HepG2 (cell line): ENCODE measurements around the gene CCDC50. TPM values are rescaled to one million over a fixed set of nuclear protein-coding genes. Genes with fewer than 3 reads are reported as not detected.

Experiments used
- BRD4 ChIP-seq: sonication (generic); formaldehyde crosslinking; IDR thresholded peaks from 2 replicates; pipeline ENCODE4 v1.4.0; 2020; ENCODE audit warnings: missing genetic modification reagents
- KDM2A ChIP-seq: sonication (generic); formaldehyde crosslinking; IDR thresholded peaks from 2 replicates; pipeline ENCODE4 v1.4.0; 2020; ENCODE audit warnings: low read depth, missing genetic modification reagents, borderline replicate concordance
- MBD4 ChIP-seq: IDR thresholded peaks from 2 replicates; pipeline ENCODE4 v1.6.1; 2012; ENCODE audit warnings: low read length, inconsistent platforms, borderline replicate concordance
- NCOA5 ChIP-seq: sonication (generic); formaldehyde crosslinking; IDR thresholded peaks from 2 replicates; pipeline ENCODE4 v1.4.0; 2020; ENCODE audit warnings: missing genetic modification reagents
- PCBP2 ChIP-seq: fragments of 200-400 bp; formaldehyde crosslinking; optimal IDR thresholded peaks from 2 replicates; pipeline ENCODE3; 2018; ENCODE audit warnings: low read length, low read depth; ENCODE audit not compliant: poor library complexity, severe bottlenecking
- PHF21A ChIP-seq: sonication (generic); formaldehyde crosslinking; IDR thresholded peaks from 2 replicates; pipeline ENCODE4 v1.5.0; 2020; ENCODE audit warnings: mild to moderate bottlenecking, missing genetic modification reagents
- SIN3B ChIP-seq: fragments of 150-350 bp; IDR thresholded peaks from 2 replicates; pipeline ENCODE4 v1.6.1; 2014; ENCODE audit warnings: low read length
- STAT5B ChIP-seq: sonication (generic); formaldehyde crosslinking; IDR thresholded peaks from 2 replicates; pipeline ENCODE4 v1.4.0; 2020; ENCODE audit warnings: missing genetic modification reagents
- ZNF101 ChIP-seq: sonication (generic); formaldehyde crosslinking; IDR thresholded peaks from 2 replicates; pipeline ENCODE4 v1.4.0; 2020; ENCODE audit warnings: mild to moderate bottlenecking, low read depth, missing genetic modification reagents, borderline replicate concordance
- ZNF451 ChIP-seq: sonication (generic); formaldehyde crosslinking; IDR thresholded peaks from 2 replicates; pipeline ENCODE4 v1.5.0; 2020; ENCODE audit warnings: mild to moderate bottlenecking, missing genetic modification reagents
- polyA plus RNA-seq, 8 experiments: library from polyadenylated mRNA; depleted of rRNA in 3 of 8; stranded (reverse) in 7 of 8; unstranded in 1 of 8; fragments of >200 nt; fragmentation: Illumina TruSeq in 4 of 8; extraction: Trizol in 4 of 8; gene quantifications; 2 replicates each; pipeline versions ENCODE4 v1.2.1 to v1.2.3, GENCODE V29; 2011 to 2016; ENCODE audit warnings: low read depth in 4 of 8, missing spikeins in 1 of 8, mixed read lengths in 1 of 8; ENCODE audit not compliant: insufficient read depth in 1 of 8
- total RNA-seq, 5 experiments: library from RNA; depleted of rRNA; stranded (reverse); fragments of >200 nt; fragmentation: Illumina TruSeq; extraction: Trizol; gene quantifications; 2 replicates each; pipeline ENCODE4 v1.2.3, GENCODE V29; 2016; ENCODE audit warnings: low read depth in 1 of 5
- TF ChIP-seq, protein P1 (sequence below), 2 experiments: sonication (generic) in 1 of 2; formaldehyde crosslinking in 1 of 2; IDR thresholded peaks; 2 replicates each; pipeline versions ENCODE4 v1.4.0 to v1.6.1; 2016 to 2020; ENCODE audit warnings: borderline replicate concordance in 1 of 2, low read depth in 1 of 2, mild to moderate bottlenecking in 1 of 2, missing genetic modification reagents in 1 of 2
- TF ChIP-seq, protein P2 (sequence below): sonication (generic); formaldehyde crosslinking; IDR thresholded peaks from 2 replicates; pipeline ENCODE4 v1.4.0; 2020; ENCODE audit warnings: mild to moderate bottlenecking, missing genetic modification reagents
- TF ChIP-seq, protein P3 (sequence below): sonication (generic); formaldehyde crosslinking; IDR thresholded peaks from 2 replicates; pipeline ENCODE4 v1.5.0; 2020; ENCODE audit warnings: missing genetic modification reagents, mild to moderate bottlenecking, borderline replicate concordance
- TF ChIP-seq, protein P4 (sequence below), 2 experiments: sonication (generic) in 1 of 2; formaldehyde crosslinking in 1 of 2; IDR thresholded peaks; 2 replicates each; pipeline versions ENCODE4 v1.4.0 to v1.6.1; 2018 to 2020; ENCODE audit warnings: missing genetic modification reagents in 2 of 2, borderline replicate concordance in 1 of 2, low read depth in 1 of 2, mild to moderate bottlenecking in 1 of 2, missing biosample characterization in 1 of 2
- TF ChIP-seq, protein P5 (sequence below): sonication (generic); formaldehyde crosslinking; IDR thresholded peaks from 2 replicates; pipeline ENCODE4 v1.4.0; 2020; ENCODE audit warnings: missing genetic modification reagents
- TF ChIP-seq, protein P6 (sequence below): sonication (generic); formaldehyde crosslinking; IDR thresholded peaks from 2 replicates; pipeline ENCODE4 v1.4.0; 2020; ENCODE audit warnings: missing genetic modification reagents

The CCDC50 gene
- total and polyA plus RNA-seq, 2 of the 13 experiments (the other 11 are each of a cell fraction or from before 2014, with no cell fraction given): 47.6 to 66.4 TPM

DNA sequence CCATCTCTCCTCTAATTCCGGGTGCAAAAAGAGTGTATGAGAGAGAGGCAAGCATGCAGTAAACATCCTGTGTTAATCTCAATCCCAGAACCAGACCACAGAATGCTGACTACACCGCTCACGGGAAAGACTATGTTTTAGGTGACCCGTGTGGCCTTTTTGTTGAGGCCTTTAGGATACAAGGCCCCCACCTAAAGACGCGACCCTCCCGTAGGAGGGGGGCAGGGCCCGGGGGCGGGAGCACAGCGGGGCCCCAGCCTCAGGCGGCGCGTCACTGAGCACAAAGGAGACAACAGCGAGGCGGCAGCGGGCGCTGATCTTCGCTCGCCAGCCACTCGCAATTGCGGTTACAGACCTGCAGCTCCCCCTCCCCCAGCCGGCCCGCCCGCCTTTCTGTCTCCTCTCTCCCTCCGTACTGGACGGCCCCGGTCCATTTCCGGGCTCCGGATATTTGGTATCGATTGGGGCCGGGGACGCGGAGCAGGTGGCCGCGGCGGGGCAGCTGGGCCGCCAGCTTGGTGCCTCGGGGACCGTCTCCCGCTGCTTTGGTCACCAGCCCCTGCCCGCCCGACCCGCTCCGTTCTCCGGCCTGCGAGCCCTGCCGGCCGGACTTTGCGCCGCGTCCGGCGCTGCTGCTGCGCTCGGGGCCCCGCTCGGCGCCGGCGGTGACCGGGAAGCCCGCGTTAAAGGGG, at the start of gene CCDC50 (continued):
- TF ChIP-seq, protein P1, sequence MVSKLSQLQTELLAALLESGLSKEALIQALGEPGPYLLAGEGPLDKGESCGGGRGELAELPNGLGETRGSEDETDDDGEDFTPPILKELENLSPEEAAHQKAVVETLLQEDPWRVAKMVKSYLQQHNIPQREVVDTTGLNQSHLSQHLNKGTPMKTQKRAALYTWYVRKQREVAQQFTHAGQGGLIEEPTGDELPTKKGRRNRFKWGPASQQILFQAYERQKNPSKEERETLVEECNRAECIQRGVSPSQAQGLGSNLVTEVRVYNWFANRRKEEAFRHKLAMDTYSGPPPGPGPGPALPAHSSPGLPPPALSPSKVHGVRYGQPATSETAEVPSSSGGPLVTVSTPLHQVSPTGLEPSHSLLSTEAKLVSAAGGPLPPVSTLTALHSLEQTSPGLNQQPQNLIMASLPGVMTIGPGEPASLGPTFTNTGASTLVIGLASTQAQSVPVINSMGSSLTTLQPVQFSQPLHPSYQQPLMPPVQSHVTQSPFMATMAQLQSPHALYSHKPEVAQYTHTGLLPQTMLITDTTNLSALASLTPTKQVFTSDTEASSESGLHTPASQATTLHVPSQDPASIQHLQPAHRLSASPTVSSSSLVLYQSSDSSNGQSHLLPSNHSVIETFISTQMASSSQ (IDR thresholded peaks at IDR 0.05; ENCODE audit: low read depth): peak; percentile 29; the same call in 1 of the 2 replicates
- TF ChIP-seq, protein P1 (CRISPR knock-in tag; IDR thresholded peaks at IDR 0.05; ENCODE audit: borderline replicate concordance): no peak
- no peak for TF ChIP-seq NCOA5 (CRISPR knock-in tag)
- TF ChIP-seq KDM2A (CRISPR knock-in tag): peak; percentile 95
- TF ChIP-seq BRD4 (CRISPR knock-in tag): peak; percentile 57; the same call in 1 of the 2 replicates
- TF ChIP-seq PCBP2: no peak
- TF ChIP-seq, protein P2, sequence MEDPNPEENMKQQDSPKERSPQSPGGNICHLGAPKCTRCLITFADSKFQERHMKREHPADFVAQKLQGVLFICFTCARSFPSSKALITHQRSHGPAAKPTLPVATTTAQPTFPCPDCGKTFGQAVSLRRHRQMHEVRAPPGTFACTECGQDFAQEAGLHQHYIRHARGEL (CRISPR knock-in tag): 0 out of 2 replicates have a peak, but pooled peaks have one; percentile 64
- TF ChIP-seq, protein P3, sequence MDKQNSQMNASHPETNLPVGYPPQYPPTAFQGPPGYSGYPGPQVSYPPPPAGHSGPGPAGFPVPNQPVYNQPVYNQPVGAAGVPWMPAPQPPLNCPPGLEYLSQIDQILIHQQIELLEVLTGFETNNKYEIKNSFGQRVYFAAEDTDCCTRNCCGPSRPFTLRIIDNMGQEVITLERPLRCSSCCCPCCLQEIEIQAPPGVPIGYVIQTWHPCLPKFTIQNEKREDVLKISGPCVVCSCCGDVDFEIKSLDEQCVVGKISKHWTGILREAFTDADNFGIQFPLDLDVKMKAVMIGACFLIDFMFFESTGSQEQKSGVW (CRISPR knock-in tag): no peak
- no peak for TF ChIP-seq SIN3B
- TF ChIP-seq, protein P4, sequence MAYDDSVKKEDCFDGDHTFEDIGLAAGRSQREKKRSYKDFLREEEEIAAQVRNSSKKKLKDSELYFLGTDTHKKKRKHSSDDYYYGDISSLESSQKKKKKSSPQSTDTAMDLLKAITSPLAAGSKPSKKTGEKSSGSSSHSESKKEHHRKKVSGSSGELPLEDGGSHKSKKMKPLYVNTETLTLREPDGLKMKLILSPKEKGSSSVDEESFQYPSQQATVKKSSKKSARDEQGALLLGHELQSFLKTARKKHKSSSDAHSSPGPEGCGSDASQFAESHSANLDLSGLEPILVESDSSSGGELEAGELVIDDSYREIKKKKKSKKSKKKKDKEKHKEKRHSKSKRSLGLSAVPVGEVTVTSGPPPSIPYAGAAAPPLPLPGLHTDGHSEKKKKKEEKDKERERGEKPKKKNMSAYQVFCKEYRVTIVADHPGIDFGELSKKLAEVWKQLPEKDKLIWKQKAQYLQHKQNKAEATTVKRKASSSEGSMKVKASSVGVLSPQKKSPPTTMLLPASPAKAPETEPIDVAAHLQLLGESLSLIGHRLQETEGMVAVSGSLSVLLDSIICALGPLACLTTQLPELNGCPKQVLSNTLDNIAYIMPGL (CRISPR knock-in tag; IDR thresholded peaks at IDR 0.05; ENCODE audit: borderline replicate concordance in 1 of 2, low read depth in 1 of 2): peak; percentile 76 to 84; a peak in 3 of 4 replicates
- no peak for TF ChIP-seq ZNF101 (CRISPR knock-in tag)
- TF ChIP-seq, protein P5, sequence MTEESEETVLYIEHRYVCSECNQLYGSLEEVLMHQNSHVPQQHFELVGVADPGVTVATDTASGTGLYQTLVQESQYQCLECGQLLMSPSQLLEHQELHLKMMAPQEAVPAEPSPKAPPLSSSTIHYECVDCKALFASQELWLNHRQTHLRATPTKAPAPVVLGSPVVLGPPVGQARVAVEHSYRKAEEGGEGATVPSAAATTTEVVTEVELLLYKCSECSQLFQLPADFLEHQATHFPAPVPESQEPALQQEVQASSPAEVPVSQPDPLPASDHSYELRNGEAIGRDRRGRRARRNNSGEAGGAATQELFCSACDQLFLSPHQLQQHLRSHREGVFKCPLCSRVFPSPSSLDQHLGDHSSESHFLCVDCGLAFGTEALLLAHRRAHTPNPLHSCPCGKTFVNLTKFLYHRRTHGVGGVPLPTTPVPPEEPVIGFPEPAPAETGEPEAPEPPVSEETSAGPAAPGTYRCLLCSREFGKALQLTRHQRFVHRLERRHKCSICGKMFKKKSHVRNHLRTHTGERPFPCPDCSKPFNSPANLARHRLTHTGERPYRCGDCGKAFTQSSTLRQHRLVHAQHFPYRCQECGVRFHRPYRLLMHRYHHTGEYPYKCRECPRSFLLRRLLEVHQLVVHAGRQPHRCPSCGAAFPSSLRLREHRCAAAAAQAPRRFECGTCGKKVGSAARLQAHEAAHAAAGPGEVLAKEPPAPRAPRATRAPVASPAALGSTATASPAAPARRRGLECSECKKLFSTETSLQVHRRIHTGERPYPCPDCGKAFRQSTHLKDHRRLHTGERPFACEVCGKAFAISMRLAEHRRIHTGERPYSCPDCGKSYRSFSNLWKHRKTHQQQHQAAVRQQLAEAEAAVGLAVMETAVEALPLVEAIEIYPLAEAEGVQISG (CRISPR knock-in tag): peak; percentile 86
- no peak for TF ChIP-seq MBD4
- TF ChIP-seq PHF21A: peak; percentile 79
- peak; percentile 74; the same call in 1 of the 2 replicates for TF ChIP-seq ZNF451
- TF ChIP-seq STAT5B (CRISPR knock-in tag): no peak
- TF ChIP-seq, protein P6, sequence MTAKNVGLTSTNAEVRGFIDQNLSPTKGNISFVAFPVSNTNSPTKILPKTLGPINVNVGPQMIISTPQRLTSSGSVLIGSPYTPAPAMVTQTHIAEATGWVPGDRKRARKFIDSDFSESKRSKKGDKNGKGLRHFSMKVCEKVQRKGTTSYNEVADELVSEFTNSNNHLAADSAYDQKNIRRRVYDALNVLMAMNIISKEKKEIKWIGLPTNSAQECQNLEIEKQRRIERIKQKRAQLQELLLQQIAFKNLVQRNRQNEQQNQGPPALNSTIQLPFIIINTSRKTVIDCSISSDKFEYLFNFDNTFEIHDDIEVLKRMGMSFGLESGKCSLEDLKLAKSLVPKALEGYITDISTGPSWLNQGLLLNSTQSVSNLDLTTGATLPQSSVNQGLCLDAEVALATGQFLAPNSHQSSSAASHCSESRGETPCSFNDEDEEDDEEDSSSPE (CRISPR knock-in tag): peak; percentile 52; the same call in 1 of the 2 replicates
